Neural progenitor cell (in vitro differentiated cells): ENCODE measurements around the gene F2RL1.

Experiments used
- CTCF ChIP-seq: fragments of 200-600 bp; sonication (generic); IDR thresholded peaks from 2 replicates; pipeline ENCODE4 v1.5.1; 2017; ENCODE audit warnings: antibody characterized with exemption, mild to moderate bottlenecking
- EZH2phosphoT487 ChIP-seq: fragments of 200-600 bp; sonication (generic); IDR thresholded peaks from 2 replicates; pipeline ENCODE4 v1.6.1; 2017; ENCODE audit warnings: antibody characterized with exemption

- TF ChIP-seq EZH2phosphoT487 (no peak), CTCF (no peak)
Observed at GRCh38 chr5:76818844-76819831, at the start of gene F2RL1.
